ENCODE results near the gene SNX18. TPM values are rescaled to one million over a fixed set of nuclear protein-coding genes. Genes with fewer than 3 reads are reported as not detected.

SNX18 gene
- total and polyA plus RNA-seq, 10 of the 15 experiments (the other 5 are each of a cell fraction or from before 2014, with no cell fraction given): 0.27 to 1.7 (median 0.47) TPM

DNA sequence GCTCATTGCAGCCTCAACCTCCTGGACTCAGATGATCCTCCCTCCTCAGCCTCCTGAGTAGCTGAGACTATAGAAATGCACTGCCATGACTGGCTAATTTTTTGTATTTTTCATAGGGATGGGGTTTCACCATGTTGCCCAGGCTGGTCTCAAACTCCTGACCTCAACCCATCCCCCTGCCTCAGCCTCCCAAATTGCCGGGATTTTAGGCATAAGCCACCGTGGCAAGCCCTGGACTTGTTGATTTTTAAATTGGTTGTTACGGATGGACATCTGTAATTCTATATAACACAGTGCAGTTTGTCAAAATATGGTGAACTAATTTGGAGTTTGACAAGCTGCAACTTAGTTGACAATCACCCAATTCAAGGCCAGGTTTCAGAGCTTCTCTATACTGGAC, 22.7 kb downstream of the SNX18 start:
- Histone ChIP-seq H3K9ac (ENCODE audit: control insufficient read depth, insufficient read depth, low read length) (no peak overlapping the region), H3K4me2 (ENCODE audit: control insufficient read depth, insufficient read depth) (no peak overlapping the region), H3K4me3 (no peak overlapping the region), H3K36me3 (ENCODE audit: control insufficient read depth in 2 of 2, insufficient read depth in 2 of 2, low read length in 1 of 2) (no peaks in the 10 kb centered on the region), H2AFZ (ENCODE audit: control insufficient read depth, low read depth, low read length) (no peak overlapping the region), H3K4me1 (ENCODE audit: control insufficient read depth, insufficient read depth, low read length) (no peaks in the 10 kb centered on the region), H3K27me3 (replicated peaks in 1 of 2; ENCODE audit: control insufficient read depth in 2 of 2, insufficient read depth in 2 of 2, low read length in 1 of 2) (no peaks in the 10 kb centered on the region; a peak in 1 of 4 replicates), H3K79me2 (ENCODE audit: control insufficient read depth, insufficient read depth, low read length) (no peaks in the 10 kb centered on the region), H3K27ac (ENCODE audit: control insufficient read depth, insufficient read depth) (no peak overlapping the region), H3K9me3 (replicated peaks; ENCODE audit: control insufficient read depth, insufficient read depth, low read length) (no peaks in the 10 kb centered on the region), H4K20me1 (ENCODE audit: control insufficient read depth, insufficient read depth) (no peaks in the 10 kb centered on the region)
- no peak for FAIRE-seq
- CTCF ChIA-PET: no interaction called here
- no TSS peak for BruUV-seq (replicated peaks)
- RAD21 ChIA-PET (ENCODE audit: unreplicated experiment): no interaction called here
- no peak for ATAC-seq
- POLR2A ChIA-PET: no interaction called here
- 42% methylated on average over 3 of the region's 3 CpGs for WGBS (ENCODE audit: insufficient coverage, insufficient replicate concordance, low lambda C conversion rate, missing lambda C conversion rate)
- in situ Hi-C loops (cut with MboI): no loop called here
- intact Hi-C loops (cut with micrococcal nuclease; ENCODE audit: unreplicated experiment): loop anchor here (1.0 kb wide), 1 partner anchor 22 kb away; no protein-coding TSS in a partner anchor
- DNase-seq (ENCODE audit: low read depth, low spot score): no peak
- TF ChIP-seq STAT3 (IDR thresholded peaks at IDR 0.05; ENCODE audit: low read depth, low read length): no peak
- TF ChIP-seq WRNIP1 (IDR thresholded peaks at IDR 0.05; ENCODE audit: borderline replicate concordance, low read depth, low read length): no peak
- TF ChIP-seq ZNF622 (IDR thresholded peaks at IDR 0.05): no peak
- TF ChIP-seq CBX5 (IDR thresholded peaks at IDR 0.05; ENCODE audit: low read depth): no peak
- no peak for TF ChIP-seq RFX5 (IDR thresholded peaks at IDR 0.05; ENCODE audit: low read depth, low read length)
- no peak for TF ChIP-seq SUPT20H (IDR thresholded peaks at IDR 0.05; ENCODE audit: borderline replicate concordance, control insufficient read depth, low read depth, low read length)
- no peak for TF ChIP-seq RBBP5 (conservative IDR thresholded peaks at IDR 0.05)
- TF ChIP-seq LARP7 (IDR thresholded peaks at IDR 0.05): no peak
- no peak for TF ChIP-seq SMC3 (IDR thresholded peaks at IDR 0.05; ENCODE audit: borderline replicate concordance, low read length)
- TF ChIP-seq SREBF1 (IDR thresholded peaks at IDR 0.05; ENCODE audit: low read length): no peak
- TF ChIP-seq CREB1 (IDR thresholded peaks at IDR 0.05; ENCODE audit: low read depth): no peak
- TF ChIP-seq ZNF217 (IDR thresholded peaks at IDR 0.05): no peak
- TF ChIP-seq, protein P1, sequence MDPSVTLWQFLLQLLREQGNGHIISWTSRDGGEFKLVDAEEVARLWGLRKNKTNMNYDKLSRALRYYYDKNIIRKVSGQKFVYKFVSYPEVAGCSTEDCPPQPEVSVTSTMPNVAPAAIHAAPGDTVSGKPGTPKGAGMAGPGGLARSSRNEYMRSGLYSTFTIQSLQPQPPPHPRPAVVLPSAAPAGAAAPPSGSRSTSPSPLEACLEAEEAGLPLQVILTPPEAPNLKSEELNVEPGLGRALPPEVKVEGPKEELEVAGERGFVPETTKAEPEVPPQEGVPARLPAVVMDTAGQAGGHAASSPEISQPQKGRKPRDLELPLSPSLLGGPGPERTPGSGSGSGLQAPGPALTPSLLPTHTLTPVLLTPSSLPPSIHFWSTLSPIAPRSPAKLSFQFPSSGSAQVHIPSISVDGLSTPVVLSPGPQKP (IDR thresholded peaks at IDR 0.05; ENCODE audit: low read depth, low read length): no peak
- TF ChIP-seq RELA (IDR thresholded peaks at IDR 0.05; ENCODE audit: borderline replicate concordance, partially characterized antibody): no peak
- TF ChIP-seq, protein P2, sequence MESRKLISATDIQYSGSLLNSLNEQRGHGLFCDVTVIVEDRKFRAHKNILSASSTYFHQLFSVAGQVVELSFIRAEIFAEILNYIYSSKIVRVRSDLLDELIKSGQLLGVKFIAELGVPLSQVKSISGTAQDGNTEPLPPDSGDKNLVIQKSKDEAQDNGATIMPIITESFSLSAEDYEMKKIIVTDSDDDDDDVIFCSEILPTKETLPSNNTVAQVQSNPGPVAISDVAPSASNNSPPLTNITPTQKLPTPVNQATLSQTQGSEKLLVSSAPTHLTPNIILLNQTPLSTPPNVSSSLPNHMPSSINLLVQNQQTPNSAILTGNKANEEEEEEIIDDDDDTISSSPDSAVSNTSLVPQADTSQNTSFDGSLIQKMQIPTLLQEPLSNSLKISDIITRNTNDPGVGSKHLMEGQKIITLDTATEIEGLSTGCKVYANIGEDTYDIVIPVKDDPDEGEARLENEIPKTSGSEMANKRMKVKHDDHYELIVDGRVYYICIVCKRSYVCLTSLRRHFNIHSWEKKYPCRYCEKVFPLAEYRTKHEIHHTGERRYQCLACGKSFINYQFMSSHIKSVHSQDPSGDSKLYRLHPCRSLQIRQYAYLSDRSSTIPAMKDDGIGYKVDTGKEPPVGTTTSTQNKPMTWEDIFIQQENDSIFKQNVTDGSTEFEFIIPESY (IDR thresholded peaks at IDR 0.05): no peak
- TF ChIP-seq, protein P3, sequence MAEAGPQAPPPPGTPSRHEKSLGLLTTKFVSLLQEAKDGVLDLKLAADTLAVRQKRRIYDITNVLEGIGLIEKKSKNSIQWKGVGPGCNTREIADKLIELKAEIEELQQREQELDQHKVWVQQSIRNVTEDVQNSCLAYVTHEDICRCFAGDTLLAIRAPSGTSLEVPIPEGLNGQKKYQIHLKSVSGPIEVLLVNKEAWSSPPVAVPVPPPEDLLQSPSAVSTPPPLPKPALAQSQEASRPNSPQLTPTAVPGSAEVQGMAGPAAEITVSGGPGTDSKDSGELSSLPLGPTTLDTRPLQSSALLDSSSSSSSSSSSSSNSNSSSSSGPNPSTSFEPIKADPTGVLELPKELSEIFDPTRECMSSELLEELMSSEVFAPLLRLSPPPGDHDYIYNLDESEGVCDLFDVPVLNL (IDR thresholded peaks at IDR 0.05; ENCODE audit: low read depth, low read length): no peak
- no peak for TF ChIP-seq MTA3 (IDR thresholded peaks at IDR 0.05; ENCODE audit: borderline replicate concordance, low read length)
- TF ChIP-seq SP1 (IDR thresholded peaks at IDR 0.05; ENCODE audit: low read depth, low read length): no peak
- no peak for TF ChIP-seq JUND (IDR thresholded peaks at IDR 0.05; ENCODE audit: low read depth, low read length)
- TF ChIP-seq, protein P4, sequence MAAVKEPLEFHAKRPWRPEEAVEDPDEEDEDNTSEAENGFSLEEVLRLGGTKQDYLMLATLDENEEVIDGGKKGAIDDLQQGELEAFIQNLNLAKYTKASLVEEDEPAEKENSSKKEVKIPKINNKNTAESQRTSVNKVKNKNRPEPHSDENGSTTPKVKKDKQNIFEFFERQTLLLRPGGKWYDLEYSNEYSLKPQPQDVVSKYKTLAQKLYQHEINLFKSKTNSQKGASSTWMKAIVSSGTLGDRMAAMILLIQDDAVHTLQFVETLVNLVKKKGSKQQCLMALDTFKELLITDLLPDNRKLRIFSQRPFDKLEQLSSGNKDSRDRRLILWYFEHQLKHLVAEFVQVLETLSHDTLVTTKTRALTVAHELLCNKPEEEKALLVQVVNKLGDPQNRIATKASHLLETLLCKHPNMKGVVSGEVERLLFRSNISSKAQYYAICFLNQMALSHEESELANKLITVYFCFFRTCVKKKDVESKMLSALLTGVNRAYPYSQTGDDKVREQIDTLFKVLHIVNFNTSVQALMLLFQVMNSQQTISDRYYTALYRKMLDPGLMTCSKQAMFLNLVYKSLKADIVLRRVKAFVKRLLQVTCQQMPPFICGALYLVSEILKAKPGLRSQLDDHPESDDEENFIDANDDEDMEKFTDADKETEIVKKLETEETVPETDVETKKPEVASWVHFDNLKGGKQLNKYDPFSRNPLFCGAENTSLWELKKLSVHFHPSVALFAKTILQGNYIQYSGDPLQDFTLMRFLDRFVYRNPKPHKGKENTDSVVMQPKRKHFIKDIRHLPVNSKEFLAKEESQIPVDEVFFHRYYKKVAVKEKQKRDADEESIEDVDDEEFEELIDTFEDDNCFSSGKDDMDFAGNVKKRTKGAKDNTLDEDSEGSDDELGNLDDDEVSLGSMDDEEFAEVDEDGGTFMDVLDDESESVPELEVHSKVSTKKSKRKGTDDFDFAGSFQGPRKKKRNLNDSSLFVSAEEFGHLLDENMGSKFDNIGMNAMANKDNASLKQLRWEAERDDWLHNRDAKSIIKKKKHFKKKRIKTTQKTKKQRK (IDR thresholded peaks at IDR 0.05; ENCODE audit: low read depth, low read length): no peak
- SMC1A ChIA-PET (ENCODE audit: uncharacterized antibody, unreplicated experiment): no interaction called here
